GM19193 (cell line): ENCODE results near the gene SERTM1.

Experiments
- POLR2A ChIP-seq: IDR thresholded peaks from 4 replicates; pipeline ENCODE4 v1.6.1; 2011; ENCODE audit not compliant: insufficient read depth, insufficient read length; ENCODE audit errors: extremely low read depth

Gene SERTM1

DNA sequence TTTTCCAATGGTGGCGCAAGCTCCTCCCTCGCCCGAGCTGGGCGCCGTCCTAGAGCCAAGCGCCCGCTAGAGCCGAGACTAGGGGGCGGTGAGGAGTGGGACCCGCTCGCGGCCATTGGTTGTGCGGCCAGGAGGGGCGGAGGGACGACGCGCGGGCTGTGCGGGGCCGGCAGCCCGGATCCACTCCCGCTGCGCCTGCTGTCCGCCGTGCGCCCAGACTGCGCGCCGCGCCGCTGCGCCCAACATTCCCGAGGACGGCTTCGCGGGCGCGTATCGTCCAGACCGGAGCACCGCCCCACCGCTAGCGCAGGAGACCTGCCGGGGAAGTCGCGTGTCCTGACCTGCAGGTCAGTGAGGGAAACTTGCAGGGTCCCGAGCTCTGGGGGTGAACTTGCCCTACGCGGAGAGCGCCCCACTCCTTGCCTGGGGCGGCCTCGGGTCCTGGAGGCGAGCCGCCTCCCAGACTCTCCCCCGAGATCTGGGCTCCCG lies at the start of gene SERTM1:
TSS of gene SERTM1 (plus strand) at position 183 of the 489 bp plus-strand sequence. CDS start 21,059 bp downstream, outside the sequence.
- TF ChIP-seq POLR2A, result no peak

DNA sequence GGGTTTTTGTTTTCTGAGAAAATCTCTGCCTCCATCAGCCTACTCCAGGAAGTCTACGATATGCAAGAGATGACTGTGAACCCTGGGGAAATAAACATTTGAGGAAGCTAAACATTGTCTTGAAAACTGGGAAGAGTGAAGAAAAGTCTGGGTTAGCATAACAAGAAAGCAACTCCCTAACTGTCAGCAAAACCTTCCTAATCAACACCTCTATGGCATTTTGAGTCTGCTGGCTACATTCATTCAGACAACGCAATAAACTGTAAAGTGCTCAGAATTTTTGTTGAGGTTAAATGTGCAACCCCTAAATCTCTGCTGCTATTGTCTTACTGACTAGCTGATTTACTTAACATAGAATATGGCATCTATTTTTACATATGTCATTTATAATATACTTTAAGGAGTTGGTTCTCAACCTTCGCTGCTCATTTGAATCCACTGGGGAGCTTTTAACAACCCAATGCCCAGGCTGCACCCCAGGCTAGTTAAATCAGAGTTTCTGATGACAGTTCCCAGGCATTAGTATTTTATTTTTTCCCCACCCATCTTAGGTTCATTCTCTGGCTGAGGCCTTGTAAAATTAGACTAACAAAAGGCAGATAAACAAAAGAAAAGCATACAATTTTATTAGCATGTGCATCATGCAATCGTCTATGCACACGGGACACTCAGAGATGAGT lies 45.3 kb upstream of the SERTM1 start:
- TF ChIP-seq POLR2A, result no peak

DNA sequence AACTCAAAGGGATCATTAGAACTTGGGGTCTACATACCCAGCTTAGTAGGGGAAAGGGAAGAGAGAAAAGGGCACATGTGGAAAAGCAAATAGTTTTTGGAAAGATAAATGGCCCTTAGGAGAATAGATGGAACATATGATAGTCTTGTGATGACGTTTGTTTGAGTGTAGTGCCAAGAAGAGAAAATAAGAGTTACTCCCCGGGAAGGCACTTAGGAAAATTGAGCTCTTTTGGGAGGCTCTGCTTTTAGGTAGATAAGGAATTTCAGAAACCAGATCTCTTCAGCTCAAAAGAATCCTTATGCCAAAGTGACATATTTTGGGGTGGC lies 44.8 kb upstream of the SERTM1 start:
- no peak for TF ChIP-seq POLR2A

GRCh38 chr13:36630181-36630803 lies 43.5 kb upstream of the SERTM1 start:
- no peak for TF ChIP-seq POLR2A

DNA sequence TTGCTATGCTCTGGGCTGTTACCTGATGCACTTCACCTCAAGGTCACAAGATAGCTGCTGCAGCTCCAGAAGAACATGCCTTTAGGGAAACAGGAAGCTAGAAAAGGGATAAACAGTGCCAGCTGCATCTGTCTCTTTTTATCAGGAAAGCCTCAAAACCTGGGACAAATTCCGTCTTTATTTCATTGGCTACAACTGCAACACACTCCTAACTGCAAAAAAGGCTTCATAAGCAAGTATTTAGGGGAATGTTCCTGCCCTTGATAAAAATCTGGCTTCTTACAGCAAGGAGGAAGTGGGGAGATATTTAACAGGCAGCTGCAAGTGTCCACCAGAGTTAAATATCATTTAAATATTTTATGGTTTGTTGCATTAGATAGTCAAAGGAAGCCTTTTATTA lies 34.2 kb upstream of the SERTM1 start:
- no peak for TF ChIP-seq POLR2A

- no peak for TF ChIP-seq POLR2A
Measured at GRCh38 chr13:36650611-36651010, 23.2 kb upstream of the SERTM1 start.

DNA sequence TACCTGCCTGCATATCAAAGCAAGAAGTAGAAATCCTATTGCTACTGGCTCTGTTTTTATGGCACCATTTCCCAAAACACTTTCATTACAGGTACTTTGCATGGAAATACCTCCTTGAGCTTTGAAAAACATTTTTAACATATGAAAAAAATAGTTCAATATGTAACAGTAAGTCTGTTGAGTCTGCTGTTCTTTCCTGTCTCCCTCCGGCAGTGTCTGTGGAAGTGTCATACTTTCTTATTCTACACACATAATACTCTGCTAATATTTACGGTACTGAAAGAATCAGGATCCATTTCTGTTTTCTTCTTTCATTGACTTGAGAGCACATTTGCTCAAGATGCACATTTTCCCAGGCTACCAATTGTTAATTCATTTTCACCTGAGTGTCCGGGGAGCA lies 8.2 kb upstream of the SERTM1 start:
- TF ChIP-seq POLR2A, result no peak

GRCh38 chr13:36666477-36667229 lies 7.2 kb upstream of the SERTM1 start:
- no peak for TF ChIP-seq POLR2A

DNA sequence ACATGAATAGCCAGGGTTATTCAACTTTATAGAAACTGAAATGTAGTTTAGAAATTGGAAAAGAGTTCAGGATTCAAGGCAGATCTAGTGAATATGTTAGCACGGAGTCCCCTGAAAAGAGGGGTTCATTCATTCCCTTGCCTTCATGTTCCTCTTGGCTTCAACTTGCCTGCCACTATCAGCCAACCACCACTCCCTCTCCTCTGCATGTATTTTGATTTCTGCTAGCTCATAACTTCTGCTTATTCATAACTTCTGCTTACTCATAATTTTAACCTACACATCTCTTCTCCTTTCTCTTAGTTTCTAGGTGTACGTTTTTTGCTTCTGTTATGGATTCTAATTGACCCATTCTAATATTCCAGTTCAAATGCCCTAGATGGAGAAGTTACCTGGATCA lies 5.5 kb upstream of the SERTM1 start:
- no peak for TF ChIP-seq POLR2A

DNA sequence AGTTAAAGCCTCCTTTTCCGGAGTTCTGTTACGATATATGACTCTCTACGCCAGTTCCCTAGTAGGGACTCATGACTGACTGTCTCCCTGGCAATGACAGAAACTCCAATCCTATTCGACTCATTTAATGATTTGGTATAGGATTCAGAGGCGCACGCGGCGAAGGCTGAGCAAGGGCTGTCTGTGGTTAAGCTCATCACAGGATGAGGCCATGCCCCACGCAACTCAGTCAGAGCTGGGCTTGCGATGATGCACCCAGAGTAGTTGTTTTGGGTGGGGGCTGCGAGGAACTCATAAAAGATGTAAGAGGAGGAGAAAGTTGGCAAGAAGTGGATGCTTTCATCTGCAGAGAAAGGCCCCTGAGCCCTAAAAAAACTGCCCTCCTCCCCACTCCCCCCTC lies 468 bp upstream of the SERTM1 start:
- no peak for TF ChIP-seq POLR2A

DNA sequence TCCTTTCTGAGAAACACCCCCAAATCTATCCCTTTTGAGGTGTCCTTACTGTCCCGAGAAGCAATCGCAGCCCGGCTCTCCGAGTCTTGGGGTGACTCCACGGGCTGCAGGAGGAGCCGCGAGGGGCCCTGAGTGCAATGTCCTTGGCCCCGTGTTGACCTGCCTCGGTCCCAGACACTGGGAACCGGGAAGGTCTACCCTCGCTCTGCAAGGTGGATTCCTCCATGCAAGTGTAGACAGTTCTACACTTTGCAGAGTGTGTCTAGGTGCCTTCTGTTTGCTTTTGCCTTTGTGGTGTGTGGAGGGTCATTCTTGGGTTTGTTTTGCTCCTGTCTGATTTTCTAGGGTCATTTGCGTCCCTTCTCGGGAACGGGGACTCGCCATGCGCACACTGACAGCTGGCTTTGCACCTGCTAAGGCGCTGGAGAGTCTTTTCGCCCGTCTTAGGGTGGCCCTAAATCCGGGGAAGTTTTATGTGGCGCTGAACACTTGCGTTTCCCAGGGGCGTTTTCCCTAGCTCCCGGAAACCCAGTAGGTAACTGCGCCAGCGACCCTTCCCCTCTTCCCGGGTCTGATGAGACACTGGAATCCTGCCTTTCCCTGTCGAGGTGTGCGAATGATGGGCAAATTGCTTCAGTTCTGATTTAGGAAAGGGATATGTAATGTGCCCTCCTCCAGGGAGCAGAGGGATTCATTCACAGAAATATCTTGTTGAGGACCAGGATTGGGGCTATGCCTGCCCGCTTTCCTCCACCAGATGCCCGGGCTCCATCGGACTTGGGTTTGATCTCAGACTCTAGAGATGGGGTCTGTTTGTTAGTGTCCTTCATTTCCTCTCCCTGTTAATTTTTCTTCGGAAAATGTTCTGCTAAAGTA lies 755 bp downstream of the SERTM1 start:
- TF ChIP-seq POLR2A, result no peak

- TF ChIP-seq POLR2A, result no peak
Measured at GRCh38 chr13:36675213-36675536, 1.4 kb downstream of the SERTM1 start.

DNA sequence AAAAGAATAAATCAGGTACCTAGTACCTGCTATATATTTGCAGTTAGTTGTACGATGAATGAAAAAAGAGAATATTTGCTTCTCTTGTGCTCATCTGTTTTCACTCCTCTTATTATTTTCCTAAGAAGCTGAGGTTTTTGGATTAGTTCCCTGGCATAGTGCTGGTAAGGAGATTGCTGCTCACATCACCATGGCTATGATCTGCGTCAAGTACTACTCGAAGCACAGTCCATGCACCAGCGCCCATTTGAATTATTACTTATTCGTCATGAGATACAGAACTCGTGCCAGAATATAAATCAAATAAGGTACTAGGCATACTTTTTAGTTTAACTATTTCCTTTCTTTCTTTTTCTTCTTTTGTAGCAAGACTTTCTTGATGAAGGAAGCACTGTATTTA lies 7.1 kb downstream of the SERTM1 start:
- TF ChIP-seq POLR2A, result no peak

GRCh38 chr13:36681894-36682624 lies 8.2 kb downstream of the SERTM1 start:
- TF ChIP-seq POLR2A, result no peak

DNA sequence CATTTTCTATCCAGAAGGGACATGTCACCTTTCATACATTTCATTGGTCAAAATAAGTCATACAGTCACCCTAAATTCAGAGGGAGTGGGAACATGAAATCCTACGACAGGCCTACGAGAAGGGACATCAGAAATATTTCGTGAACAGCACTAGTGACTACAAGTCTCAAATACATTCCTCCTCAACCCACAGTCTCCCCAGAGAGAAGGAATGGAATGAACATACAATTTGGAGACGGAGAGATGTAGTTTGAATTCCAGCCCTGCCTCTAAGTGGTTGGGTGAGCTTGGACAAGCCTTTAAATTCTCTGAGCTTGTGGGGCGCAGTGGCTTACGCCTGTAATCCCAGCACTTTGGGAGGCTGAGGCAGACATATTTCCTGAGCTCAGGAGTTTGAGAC lies 9.9 kb downstream of the SERTM1 start:
- TF ChIP-seq POLR2A, result no peak

DNA sequence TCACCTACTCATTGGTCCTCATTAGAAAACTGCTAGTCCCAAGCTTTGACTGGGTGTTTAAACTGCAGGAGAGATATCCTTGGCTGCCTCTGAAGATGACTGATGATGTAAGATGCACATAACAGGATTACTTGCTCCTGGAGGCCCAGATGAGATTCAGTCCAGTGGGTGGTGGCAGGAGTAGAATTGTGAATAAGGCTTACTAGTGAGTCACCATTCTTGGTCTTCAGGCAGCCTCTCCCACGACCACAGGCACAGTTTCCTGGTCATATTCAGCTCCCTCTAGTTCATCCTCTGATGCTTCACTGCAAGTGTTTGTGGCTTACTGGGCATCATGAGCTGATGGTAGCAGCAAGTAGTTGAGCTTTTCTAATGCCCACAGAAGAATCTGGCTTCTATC lies 12.1 kb downstream of the SERTM1 start:
- TF ChIP-seq POLR2A, result no peak
